ENCODE data around the gene SLC4A4. TPM values are rescaled to one million over a fixed set of nuclear protein-coding genes. Genes with fewer than 3 reads are reported as not detected.

SLC4A4 gene
- total and polyA plus RNA-seq, 8 donors, result 17.0 to 55.9 (median 46.0) TPM

DNA sequence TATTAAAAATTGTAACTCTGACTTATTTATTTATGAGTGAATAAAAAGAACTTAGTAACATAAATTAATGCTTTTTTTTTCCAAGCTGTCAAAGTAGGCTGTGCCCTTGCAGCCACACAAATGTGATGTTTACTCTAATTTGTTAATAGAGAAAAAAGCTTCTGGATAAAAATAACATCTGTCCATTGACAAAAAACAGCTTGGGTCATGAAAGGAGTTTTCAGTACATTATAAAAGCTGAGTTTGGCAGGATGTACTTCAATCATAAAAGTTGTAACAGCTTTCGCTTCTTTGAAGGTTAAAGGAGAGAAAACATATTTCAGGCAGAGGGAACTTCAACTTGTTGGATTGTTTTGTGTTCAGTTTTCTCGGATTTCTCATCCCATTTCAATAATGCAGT is 105.6 kb downstream of the SLC4A4 start:
- Histone ChIP-seq H3K4me1 (no peaks in the 10 kb centered on the region), H3K27ac (no peak overlapping the region), H3K27me3 (no peaks in the 10 kb centered on the region), H3K4me3 (no peak overlapping the region), H3K36me3 (no peaks in the 10 kb centered on the region), H3K9me3 (no peaks in the 10 kb centered on the region)
- ATAC-seq (no peak), DNase-seq (peak in 2 of 4 donors; percentile 66 to 67)
- intact Hi-C loops (cut with DNase I), result no loop called here
- TF ChIP-seq, protein P1, sequence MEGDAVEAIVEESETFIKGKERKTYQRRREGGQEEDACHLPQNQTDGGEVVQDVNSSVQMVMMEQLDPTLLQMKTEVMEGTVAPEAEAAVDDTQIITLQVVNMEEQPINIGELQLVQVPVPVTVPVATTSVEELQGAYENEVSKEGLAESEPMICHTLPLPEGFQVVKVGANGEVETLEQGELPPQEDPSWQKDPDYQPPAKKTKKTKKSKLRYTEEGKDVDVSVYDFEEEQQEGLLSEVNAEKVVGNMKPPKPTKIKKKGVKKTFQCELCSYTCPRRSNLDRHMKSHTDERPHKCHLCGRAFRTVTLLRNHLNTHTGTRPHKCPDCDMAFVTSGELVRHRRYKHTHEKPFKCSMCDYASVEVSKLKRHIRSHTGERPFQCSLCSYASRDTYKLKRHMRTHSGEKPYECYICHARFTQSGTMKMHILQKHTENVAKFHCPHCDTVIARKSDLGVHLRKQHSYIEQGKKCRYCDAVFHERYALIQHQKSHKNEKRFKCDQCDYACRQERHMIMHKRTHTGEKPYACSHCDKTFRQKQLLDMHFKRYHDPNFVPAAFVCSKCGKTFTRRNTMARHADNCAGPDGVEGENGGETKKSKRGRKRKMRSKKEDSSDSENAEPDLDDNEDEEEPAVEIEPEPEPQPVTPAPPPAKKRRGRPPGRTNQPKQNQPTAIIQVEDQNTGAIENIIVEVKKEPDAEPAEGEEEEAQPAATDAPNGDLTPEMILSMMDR (IDR thresholded peaks at IDR 0.05), result no peak

DNA sequence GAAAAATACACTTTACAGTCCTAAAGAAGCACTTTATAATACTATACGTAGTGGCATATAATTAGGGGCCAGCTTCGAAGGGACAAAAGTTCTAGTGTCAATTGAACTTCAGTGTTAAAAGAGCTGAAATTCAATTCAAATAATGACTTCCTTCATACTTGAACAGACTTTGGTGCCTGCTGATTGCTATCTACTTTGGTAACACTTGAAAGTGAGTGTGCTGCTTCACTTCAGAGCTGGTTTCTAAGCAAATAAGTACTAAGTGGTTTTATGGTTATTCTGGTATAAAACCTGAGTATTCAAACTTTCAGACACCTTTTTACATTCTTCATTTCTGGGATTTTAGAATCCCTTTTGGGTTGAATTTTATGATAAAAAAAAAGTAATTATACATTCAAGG is 107.0 kb downstream of the SLC4A4 start:
- no peaks in the 10 kb centered on the region for H3K27me3 ChIP-seq
- no peaks in the 10 kb centered on the region for H3K4me1 ChIP-seq
- peak in 1 of 4 donors; percentile 32 for DNase-seq
- no peaks in the 10 kb centered on the region for H3K36me3 ChIP-seq
- H3K27ac ChIP-seq, result peak overlapping the region in 1 of 2 donors; percentile 16
- intact Hi-C loops (cut with DNase I), result no loop called here
- no peaks in the 10 kb centered on the region for H3K9me3 ChIP-seq
- peak; percentile 88 for ATAC-seq
- no peak overlapping the region for H3K4me3 ChIP-seq
- TF ChIP-seq, protein P1 (IDR thresholded peaks at IDR 0.05), result no peak

DNA sequence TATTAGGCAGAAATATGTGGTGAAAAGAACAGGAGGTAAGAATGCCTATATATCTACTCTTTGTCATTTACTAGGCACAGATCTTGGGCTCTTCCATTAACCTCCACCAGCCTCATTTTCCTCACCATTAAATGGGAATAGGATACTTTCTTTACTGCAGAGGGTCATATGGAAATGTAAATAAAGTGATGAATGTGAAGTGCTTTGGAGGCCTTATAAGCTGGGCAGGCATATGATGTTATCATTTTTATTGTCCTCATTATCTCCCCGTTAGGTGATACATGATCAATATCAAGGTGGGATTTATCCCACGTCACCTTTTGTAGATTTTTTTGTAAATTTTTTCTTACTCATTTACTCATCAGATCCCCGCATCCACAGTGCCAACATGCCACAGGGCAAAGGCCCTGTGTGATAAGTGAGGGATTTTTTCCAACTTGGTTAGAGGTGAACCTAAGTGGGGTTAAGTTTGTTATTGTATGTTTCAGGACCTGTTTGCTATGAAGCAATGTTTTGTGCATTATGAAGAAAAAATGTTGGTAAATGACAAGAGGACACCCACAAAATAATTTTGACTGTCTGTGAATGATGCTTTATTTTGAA is 107.8 kb downstream of the SLC4A4 start:
- no peak overlapping the region for H3K4me3 ChIP-seq
- H3K4me1 ChIP-seq, result no peaks in the 10 kb centered on the region
- ATAC-seq (no peak), DNase-seq (no peak)
- no peaks in the 10 kb centered on the region for H3K36me3 ChIP-seq
- no peaks in the 10 kb centered on the region for H3K27me3 ChIP-seq
- intact Hi-C loops (cut with DNase I), result no loop called here
- H3K27ac ChIP-seq, result peak overlapping the region in 1 of 2 donors; percentile 16
- TF ChIP-seq, protein P1 (IDR thresholded peaks at IDR 0.05), result no peak
- no peaks in the 10 kb centered on the region for H3K9me3 ChIP-seq

DNA sequence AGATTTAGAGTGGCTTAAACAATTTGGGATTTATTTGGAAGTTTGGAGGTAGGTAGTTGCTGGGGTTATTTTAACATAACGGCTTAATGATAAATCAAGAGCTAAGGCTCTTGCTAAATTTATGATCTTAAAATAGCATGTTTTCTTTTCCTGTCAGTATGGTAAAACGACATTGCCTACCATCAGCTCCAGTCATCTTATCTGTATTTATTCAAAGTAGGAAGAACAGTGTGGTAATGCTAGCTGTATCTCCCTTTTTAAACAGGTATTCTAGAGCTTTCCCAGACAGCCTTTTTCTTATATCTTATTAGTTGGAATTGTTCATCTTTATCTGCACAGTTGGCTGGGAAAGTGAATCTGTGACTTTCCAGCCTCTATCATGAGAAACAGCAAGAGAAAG is 110.2 kb downstream of the SLC4A4 start:
- intact Hi-C loops (cut with DNase I), result no loop called here
- no peak for DNase-seq
- Histone ChIP-seq H3K27ac (no peak overlapping the region), H3K27me3 (no peaks in the 10 kb centered on the region), H3K9me3 (no peaks in the 10 kb centered on the region), H3K36me3 (no peaks in the 10 kb centered on the region), H3K4me3 (no peak overlapping the region), H3K4me1 (no peaks in the 10 kb centered on the region)
- TF ChIP-seq, protein P1 (IDR thresholded peaks at IDR 0.05), result no peak
- no peak for ATAC-seq

DNA sequence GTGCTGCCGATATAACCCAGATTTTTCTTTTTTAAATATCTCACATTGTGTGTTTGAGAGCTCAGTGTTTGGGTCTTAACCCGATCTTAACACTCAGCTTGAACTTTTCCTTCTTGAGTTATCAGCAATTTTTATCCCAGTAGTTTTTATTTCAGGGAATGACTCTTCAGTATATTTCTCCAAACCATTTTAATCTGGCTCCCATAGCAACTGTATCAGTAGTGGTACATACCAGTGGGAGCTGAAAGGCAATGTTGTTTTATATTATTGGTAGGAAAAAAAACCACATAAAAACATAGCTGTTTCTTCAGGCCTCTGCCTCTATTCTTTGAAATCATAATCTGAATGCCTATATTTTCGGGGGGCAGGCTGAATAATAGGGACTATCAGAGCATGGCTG is 111.1 kb downstream of the SLC4A4 start:
- intact Hi-C loops (cut with DNase I), result no loop called here
- Histone ChIP-seq H3K27ac (no peak overlapping the region), H3K36me3 (no peaks in the 10 kb centered on the region), H3K27me3 (no peaks in the 10 kb centered on the region), H3K9me3 (no peaks in the 10 kb centered on the region), H3K4me3 (no peak overlapping the region), H3K4me1 (no peaks in the 10 kb centered on the region)
- no peak for ATAC-seq
- no peak for DNase-seq
- TF ChIP-seq, protein P1 (IDR thresholded peaks at IDR 0.05), result no peak

All from left lung (tissue), 10 donors.